Thyroid gland (tissue), 4 donors: ENCODE measurements around the gene CCSER1. TPM values are rescaled to one million over a fixed set of nuclear protein-coding genes. Genes with fewer than 3 reads are reported as not detected.

Source experiments
- DNase-seq, 2 donors: peaks; one replicate each; pipeline ENCODE4 v3.0.0-alpha.2; 2019
- H3K27ac ChIP-seq, 3 donors: fragments of 200-600 bp; sonication (generic); 1 replicate in 2 of 3; 2 replicates in 1 of 3; pipeline ENCODE4 v1.5.1; 2016 to 2019; ENCODE audit warnings: mild to moderate bottlenecking in 1 of 3, moderate library complexity in 1 of 3
- H3K27me3 ChIP-seq: fragments of 200-600 bp; sonication (generic); one replicate; pipeline ENCODE4 v1.5.1; 2019
- H3K36me3 ChIP-seq, 2 donors: fragments of 200-600 bp; sonication (generic); one replicate each; pipeline ENCODE4 v1.5.1; 2016 to 2019
- H3K4me1 ChIP-seq, 2 donors: fragments of 200-600 bp; sonication (generic); one replicate each; pipeline ENCODE4 v1.5.1; 2017 to 2019
- H3K4me3 ChIP-seq, 3 donors: fragments of 200-600 bp; sonication (generic); replicated peaks in 1 of 3; 1 replicate in 2 of 3; 2 replicates in 1 of 3; pipeline ENCODE4 v1.5.1; 2016; ENCODE audit warnings: mild to moderate bottlenecking in 1 of 3
- H3K9me3 ChIP-seq: fragments of 200-600 bp; sonication (generic); one replicate; pipeline ENCODE4 v1.5.1; 2017
- POLR2A ChIP-seq, 2 donors: fragments of 450-650 bp; IDR thresholded peaks; one replicate each; pipeline ENCODE4 v1.6.1; 2017; ENCODE audit warnings: antibody characterized with exemption in 2 of 2, mild to moderate bottlenecking in 2 of 2, moderate library complexity in 1 of 2
- WGBS, 2 donors: methylation state at CpG; one replicate each; pipeline ENCODE4 v1.1.5; 2017; 5-methylcytosine and 5-hydroxymethylcytosine counted together
- intact Hi-C: fragments of 100-400 bp; cut with DNase I; formaldehyde crosslinking; loops from one replicate; pipeline ENCODE4 v1.15.1; 2023
- total RNA-seq, 4 donors: library from RNA; depleted of rRNA; stranded (reverse); fragments of >200 nt; gene quantifications; one replicate each; pipeline ENCODE4 v1.2.3, GENCODE V29; 2016
- TF ChIP-seq, protein P1 (sequence below), 6 experiments: fragments of 200-600 bp in 3 of 6; fragments of 450-650 bp in 3 of 6; sonication (generic) in 3 of 6; IDR thresholded peaks; one replicate each; pipeline ENCODE4 v1.5.1; 2016 to 2019; ENCODE audit warnings: antibody characterized with exemption in 6 of 6, mild to moderate bottlenecking in 2 of 6, inconsistent platforms in 1 of 6, moderate library complexity in 1 of 6

CCSER1 gene
- total RNA-seq, 4 donors from 2014 or later, result 37.7 to 52.3 (median 43.3) TPM

DNA sequence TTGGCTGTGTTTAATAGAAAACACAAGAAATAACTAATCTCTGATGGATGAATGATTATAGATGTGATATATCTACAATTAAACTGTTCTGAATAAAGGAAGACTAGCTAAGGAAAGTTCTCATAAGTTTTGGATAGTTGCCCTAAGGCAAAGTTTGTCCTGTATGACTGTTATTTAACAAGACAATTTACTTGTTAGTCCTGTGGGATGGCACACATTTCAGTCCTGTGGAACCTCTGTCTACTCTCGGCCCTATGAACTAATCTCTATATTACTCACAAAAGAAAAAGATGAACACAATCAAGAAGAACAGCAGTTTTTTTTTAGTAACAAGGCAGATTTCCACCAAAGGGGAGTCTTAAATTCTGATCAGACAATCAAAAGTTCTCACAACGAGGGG, 314.6 kb downstream of the CCSER1 start:
- H3K4me1 ChIP-seq, result no peaks in the 10 kb centered on the region
- H3K27me3 ChIP-seq, result no peaks in the 10 kb centered on the region
- 88 to 92% methylated on average over 2 of the region's 2 CpGs for WGBS, 2 donors
- H3K36me3 ChIP-seq, result no peaks in the 10 kb centered on the region
- no peak overlapping the region for H3K27ac ChIP-seq
- no peak overlapping the region for H3K4me3 ChIP-seq
- DNase-seq, result no peak
- no peaks in the 10 kb centered on the region for H3K9me3 ChIP-seq
- intact Hi-C loops, result no loop called here
- TF ChIP-seq POLR2A (IDR thresholded peaks at IDR 0.05), result no peak
- TF ChIP-seq, protein P1, sequence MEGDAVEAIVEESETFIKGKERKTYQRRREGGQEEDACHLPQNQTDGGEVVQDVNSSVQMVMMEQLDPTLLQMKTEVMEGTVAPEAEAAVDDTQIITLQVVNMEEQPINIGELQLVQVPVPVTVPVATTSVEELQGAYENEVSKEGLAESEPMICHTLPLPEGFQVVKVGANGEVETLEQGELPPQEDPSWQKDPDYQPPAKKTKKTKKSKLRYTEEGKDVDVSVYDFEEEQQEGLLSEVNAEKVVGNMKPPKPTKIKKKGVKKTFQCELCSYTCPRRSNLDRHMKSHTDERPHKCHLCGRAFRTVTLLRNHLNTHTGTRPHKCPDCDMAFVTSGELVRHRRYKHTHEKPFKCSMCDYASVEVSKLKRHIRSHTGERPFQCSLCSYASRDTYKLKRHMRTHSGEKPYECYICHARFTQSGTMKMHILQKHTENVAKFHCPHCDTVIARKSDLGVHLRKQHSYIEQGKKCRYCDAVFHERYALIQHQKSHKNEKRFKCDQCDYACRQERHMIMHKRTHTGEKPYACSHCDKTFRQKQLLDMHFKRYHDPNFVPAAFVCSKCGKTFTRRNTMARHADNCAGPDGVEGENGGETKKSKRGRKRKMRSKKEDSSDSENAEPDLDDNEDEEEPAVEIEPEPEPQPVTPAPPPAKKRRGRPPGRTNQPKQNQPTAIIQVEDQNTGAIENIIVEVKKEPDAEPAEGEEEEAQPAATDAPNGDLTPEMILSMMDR (IDR thresholded peaks at IDR 0.05), result no peak

DNA sequence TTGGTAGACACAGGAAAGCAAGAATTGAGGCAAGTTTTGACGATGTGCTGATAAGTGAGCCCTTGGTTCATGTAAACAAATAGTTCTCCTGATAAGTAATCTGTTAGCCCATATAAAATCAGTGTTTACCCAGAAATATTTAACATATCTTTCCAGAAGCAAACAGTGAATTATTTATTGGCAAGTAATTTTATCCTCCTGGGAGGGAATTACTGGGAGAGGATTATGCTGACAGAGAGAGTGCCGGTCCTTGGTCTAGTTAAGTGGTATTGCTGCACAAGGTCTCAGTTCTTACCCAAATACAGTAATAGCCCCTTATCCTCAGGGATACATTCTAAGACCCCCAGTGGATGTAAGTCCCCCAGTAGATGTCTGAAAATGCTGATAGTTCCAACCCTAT, 315.4 kb downstream of the CCSER1 start:
- intact Hi-C loops, result no loop called here
- DNase-seq, result no peak
- Histone ChIP-seq H3K4me3 (no peak overlapping the region), H3K36me3 (no peaks in the 10 kb centered on the region), H3K9me3 (no peaks in the 10 kb centered on the region), H3K4me1 (no peaks in the 10 kb centered on the region), H3K27me3 (no peaks in the 10 kb centered on the region), H3K27ac (no peak overlapping the region)
- WGBS, 2 donors, result 81 to 82% methylated on average over 2 of the region's 2 CpGs
- no peak for TF ChIP-seq POLR2A (IDR thresholded peaks at IDR 0.05)
- TF ChIP-seq, protein P1 (IDR thresholded peaks at IDR 0.05), result no peak

DNA sequence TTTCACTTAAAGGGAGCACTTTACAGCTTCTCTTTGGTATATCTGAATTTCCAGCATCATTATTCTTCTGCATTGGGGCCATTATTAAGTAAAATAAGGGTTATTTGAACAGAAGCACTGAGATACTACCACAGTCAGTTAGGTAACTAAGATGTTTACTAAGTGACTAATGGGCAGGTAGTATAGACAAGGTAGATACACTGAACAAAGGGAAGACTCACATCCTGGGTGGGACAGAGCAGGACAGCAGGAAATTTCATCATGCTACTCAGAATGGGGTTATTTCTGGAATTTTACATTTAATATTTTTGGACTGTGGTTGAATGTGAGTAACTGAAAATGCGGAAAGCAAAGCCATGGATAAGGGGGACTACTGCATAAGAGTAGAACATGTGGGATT, 316.0 kb downstream of the CCSER1 start:
- no peak overlapping the region for H3K4me3 ChIP-seq
- 92 to 93% methylated on average over 1 of the region's 1 CpG for WGBS, 2 donors
- no peaks in the 10 kb centered on the region for H3K36me3 ChIP-seq
- TF ChIP-seq, protein P1 (IDR thresholded peaks at IDR 0.05), result no peak
- no peaks in the 10 kb centered on the region for H3K27me3 ChIP-seq
- no peak overlapping the region for H3K27ac ChIP-seq
- no peaks in the 10 kb centered on the region for H3K4me1 ChIP-seq
- H3K9me3 ChIP-seq, result no peaks in the 10 kb centered on the region
- intact Hi-C loops, result no loop called here
- no peak for DNase-seq

DNA sequence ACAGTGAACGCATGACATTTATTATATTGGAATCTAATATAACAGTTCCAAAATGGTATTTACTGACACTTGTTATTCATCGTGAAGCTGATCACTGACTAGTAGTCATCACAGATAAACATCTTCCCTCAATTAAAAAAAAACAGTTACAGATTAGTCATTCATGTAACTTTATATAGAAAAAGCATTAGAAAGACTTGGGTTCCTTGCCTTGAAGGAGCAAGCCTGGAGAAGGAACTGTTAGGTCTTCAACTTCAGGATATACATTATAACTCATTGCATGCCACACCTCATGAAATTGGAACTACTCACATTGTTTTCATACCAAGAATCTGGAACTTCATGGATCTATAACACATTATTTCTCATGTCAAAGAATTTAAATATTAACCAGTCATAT, 317.7 kb downstream of the CCSER1 start:
- intact Hi-C loops, result no loop called here
- 96 to 97% methylated on average over 2 of the region's 2 CpGs for WGBS, 2 donors
- DNase-seq, result no peak
- H3K27ac ChIP-seq, result no peak overlapping the region
- H3K4me3 ChIP-seq, result no peak overlapping the region
- H3K27me3 ChIP-seq, result no peaks in the 10 kb centered on the region
- TF ChIP-seq, protein P1 (IDR thresholded peaks at IDR 0.05), result no peak
- no peak for TF ChIP-seq POLR2A (IDR thresholded peaks at IDR 0.05)
- H3K4me1 ChIP-seq, result no peaks in the 10 kb centered on the region
- no peaks in the 10 kb centered on the region for H3K9me3 ChIP-seq
- no peaks in the 10 kb centered on the region for H3K36me3 ChIP-seq

DNA sequence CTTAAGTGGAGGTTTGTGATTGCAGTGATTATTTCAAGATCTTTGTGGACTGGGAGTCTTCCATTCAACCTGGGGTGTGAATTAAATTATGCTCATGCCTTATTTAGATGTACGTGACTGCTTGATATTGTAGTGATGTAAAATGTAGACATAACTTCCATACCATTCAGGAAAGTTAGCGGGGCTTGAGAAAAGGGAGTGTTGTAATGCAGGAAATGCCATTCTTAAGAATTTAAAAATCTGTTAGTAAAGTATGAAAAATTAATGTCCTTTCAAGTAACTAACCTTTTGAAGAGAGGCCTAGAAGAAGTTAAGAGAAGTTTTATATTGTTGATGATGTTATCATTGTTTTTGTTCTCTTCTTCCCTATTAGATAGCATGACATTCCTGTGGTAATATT, 318.2 kb downstream of the CCSER1 start:
- H3K27ac ChIP-seq, result no peak overlapping the region
- H3K9me3 ChIP-seq, result no peaks in the 10 kb centered on the region
- no peaks in the 10 kb centered on the region for H3K4me1 ChIP-seq
- intact Hi-C loops, result no loop called here
- DNase-seq, result no peak
- no peaks in the 10 kb centered on the region for H3K27me3 ChIP-seq
- whole genome bisulfite sequencing, 2 donors, result 89 to 97% methylated on average over 2 of the region's 2 CpGs
- H3K4me3 ChIP-seq, result no peak overlapping the region
- no peaks in the 10 kb centered on the region for H3K36me3 ChIP-seq
- TF ChIP-seq, protein P1 (IDR thresholded peaks at IDR 0.05), result no peak
- TF ChIP-seq POLR2A (IDR thresholded peaks at IDR 0.05), result no peak
